Fibroblast of mammary gland (primary cell): ENCODE data around the gene NXPE3.

Experiments
- DNase-seq: peaks from one replicate; pipeline ENCODE4 v3.0.0-alpha.2; 2010; ENCODE audit warnings: low read depth
- H3K4me3 ChIP-seq: 2 replicates; pipeline ENCODE4 v1.5.1; 2011; ENCODE audit warnings: low read depth, mild to moderate bottlenecking, low read length, moderate library complexity; ENCODE audit not compliant: control insufficient read depth
- TF ChIP-seq, protein P1 (sequence below): conservative IDR thresholded peaks from 2 replicates; pipeline ENCODE4 v1.5.1; 2011; ENCODE audit warnings: low read depth, low read length, inconsistent platforms; ENCODE audit not compliant: control insufficient read depth, insufficient read depth

NXPE3 gene

DNA sequence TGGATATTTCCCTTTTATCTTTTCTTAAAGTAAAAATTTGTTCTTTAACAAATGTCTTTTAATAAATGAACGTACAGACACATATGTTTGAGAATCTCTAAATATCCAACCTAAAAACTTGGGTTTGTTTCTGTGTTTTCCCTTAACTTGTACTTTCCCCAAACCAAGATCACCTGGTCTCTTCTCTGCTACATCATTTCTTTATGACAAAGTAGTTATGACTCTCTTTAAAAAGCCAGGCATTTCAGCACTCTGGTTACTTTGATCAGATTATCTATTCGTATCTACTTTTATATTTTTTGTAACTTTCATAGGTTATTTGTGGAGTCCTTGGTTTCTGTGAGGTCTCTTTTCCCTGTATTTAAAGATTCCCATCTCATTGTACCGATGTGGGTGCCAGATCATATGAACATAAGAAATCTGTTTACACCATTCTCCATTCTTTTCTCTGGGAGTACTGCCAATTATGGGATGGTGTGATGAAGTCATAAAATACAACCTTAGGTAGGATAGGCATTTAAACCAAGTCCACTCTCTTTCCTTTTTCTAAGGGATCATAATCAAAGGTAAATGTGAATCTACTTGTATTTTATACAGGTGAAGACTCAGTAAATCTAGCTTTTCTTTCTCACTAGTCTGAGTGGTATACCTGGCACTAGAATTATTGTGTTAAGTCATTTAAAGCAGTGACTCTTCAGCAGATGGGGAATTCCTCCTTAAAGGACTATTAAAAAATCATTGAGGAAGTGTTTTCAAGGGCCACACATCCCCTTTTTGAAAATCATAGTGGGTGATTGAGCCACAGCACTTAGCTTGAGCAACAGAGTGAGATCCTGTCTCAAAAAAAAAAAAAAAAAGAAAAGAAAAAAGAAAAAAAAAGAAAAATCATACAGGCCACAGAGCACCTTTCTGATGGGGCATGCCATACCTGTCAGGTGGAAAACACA is 57.9 kb downstream of the NXPE3 start:
- TF ChIP-seq, protein P1, sequence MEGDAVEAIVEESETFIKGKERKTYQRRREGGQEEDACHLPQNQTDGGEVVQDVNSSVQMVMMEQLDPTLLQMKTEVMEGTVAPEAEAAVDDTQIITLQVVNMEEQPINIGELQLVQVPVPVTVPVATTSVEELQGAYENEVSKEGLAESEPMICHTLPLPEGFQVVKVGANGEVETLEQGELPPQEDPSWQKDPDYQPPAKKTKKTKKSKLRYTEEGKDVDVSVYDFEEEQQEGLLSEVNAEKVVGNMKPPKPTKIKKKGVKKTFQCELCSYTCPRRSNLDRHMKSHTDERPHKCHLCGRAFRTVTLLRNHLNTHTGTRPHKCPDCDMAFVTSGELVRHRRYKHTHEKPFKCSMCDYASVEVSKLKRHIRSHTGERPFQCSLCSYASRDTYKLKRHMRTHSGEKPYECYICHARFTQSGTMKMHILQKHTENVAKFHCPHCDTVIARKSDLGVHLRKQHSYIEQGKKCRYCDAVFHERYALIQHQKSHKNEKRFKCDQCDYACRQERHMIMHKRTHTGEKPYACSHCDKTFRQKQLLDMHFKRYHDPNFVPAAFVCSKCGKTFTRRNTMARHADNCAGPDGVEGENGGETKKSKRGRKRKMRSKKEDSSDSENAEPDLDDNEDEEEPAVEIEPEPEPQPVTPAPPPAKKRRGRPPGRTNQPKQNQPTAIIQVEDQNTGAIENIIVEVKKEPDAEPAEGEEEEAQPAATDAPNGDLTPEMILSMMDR, result no peak
- H3K4me3 ChIP-seq, result no peak overlapping the region
- peak; percentile 80 for DNase-seq

DNA sequence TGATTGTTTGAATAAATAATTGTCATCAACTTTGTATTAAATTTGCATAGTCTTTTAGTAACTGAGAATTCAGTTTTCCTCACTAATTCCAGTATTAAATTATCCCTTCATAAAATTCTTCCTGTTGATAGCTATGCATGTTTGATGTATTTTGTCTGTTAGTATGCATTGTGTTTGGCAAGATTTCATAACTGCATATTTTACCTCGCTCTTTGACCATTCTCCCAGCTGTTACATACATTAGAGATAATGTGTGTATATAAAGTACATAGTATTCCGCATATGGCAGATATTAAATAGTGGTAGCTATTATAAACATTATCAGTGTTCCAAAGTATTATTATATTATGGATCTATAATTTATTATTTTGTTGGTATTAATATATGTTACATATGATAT is 59.7 kb downstream of the NXPE3 start:
- TF ChIP-seq, protein P1, result no peak
- DNase-seq, result no peak
- H3K4me3 ChIP-seq, result no peak overlapping the region

DNA sequence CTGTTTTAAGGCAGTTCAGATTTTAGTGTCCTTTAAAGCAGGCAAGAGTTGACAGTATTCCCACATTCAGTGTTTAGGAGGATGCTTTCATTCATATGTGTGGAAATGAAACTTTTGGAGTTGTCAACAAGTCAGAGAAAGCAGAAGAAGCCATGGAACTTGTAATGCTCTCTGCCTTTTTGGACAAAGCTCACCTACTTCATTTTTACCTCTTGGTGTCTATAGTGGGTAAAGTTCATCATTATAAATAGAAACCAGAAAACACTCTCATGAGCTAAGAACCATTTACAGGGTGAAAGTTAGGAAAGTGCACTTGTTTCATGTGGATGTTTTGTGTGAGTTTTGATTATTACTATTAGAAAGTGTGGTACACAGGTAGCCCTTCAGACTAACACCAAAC is 61.1 kb downstream of the NXPE3 start:
- no peak overlapping the region for H3K4me3 ChIP-seq
- no peak for DNase-seq
- TF ChIP-seq, protein P1, result no peak

DNA sequence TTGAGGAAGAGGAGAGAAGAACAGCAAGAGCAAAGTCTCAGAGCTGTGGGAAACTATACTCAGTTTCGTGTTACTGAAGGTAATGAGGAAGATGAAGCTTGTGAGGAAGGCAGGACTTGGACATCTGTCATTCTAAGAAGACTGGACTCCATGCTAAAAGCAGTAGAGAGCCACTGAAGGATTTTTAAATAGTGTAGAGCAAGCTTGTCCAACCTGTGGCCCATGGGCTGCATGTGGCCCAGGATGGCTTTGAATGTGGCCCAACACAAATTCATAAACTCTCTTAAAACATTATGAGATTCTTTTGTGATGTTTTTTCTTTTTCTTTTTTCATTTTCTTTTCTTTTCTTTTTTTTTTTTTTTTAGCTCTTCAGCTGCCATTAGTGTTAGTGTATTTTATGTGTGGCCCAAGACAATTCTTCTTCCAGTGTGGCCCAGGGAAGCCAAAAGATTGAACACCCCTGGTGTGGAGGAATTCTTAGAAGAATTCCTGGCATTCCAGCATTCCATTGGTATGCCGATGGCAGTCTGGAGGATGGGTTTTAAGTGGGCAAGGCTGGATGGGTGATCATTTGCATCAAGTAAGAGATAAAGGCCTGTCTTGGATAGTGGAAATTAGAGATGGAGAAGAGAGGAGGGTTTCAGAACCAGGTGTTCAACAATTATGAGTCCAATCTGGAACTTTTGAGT is 63.4 kb downstream of the NXPE3 start:
- no peak for DNase-seq
- no peak overlapping the region for H3K4me3 ChIP-seq
- TF ChIP-seq, protein P1, result no peak

DNA sequence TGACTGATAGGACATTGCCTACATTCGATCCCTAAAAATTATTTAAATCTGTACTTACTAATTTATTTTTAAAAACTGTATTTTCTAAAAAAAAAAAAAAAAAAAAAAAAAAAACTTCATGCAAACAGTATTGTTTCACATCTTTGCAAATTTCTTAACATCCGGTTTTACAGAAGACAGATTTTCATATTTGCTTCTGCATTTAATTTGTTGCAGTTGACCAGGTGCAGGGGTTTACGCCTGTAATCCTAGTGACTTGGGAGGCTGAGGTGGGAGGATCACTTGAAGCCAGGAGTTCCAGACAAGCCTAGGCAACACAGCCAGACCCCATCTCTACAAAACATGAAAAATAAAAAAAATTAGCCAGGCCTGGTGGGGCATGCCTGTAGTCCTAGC is 63.9 kb downstream of the NXPE3 start:
- TF ChIP-seq, protein P1, result no peak
- H3K4me3 ChIP-seq, result no peak overlapping the region
- DNase-seq, result no peak

DNA sequence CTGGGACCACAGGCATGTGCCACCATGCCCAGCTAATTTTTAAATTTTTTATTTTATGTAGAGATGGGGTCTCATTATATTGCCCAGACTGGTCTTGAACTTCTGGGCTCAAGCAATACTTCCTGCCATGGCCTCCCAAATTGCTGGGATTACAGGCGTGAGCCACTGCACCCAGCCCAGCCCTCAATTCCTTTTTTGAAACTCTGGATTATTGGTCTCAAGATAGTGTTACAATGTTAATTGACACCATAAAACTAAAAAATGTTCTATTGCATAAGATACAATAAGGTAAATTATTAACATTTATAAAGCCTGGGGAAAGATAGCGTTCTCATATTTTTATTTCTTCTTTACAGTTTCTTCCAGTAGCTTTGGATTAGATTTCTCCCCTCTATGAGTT is 66.4 kb downstream of the NXPE3 start:
- no peak for DNase-seq
- TF ChIP-seq, protein P1, result no peak
- no peak overlapping the region for H3K4me3 ChIP-seq
